Neural cell (in vitro differentiated cells): Measurements from ENCODE around the gene RABL6. TPM values are rescaled to one million over a fixed set of nuclear protein-coding genes. Genes with fewer than 3 reads are reported as not detected.
"Not testable (repeated sequence)": the region's sequence is repeated elsewhere in the genome, so short reads cannot be mapped to it uniquely, and the experiment has no call there.

Experiments
- H2AFZ ChIP-seq: fragments of 200-600, 300-800 bp; sonication (generic), shearing (Covaris generic); 2 replicates; pipeline ENCODE4 v1.6.0; 2014; ENCODE audit warnings: low read depth, mild to moderate bottlenecking, antibody characterized with exemption, low read length, moderate library complexity
- H3F3A ChIP-seq: fragments of 200-600 bp; shearing (Covaris generic); 2 replicates; pipeline ENCODE4 v1.6.1; 2016; ENCODE audit warnings: mild to moderate bottlenecking, moderate library complexity, mixed read lengths, antibody characterized with exemption, low read length; ENCODE audit not compliant: insufficient read depth, poor library complexity, severe bottlenecking
- H3K27ac ChIP-seq: fragments of 200-600, 300-800 bp; sonication (generic), shearing (Covaris generic); 2 replicates; pipeline ENCODE4 v1.5.1; 2014; ENCODE audit warnings: mild to moderate bottlenecking, low read length, moderate library complexity
- H3K27me3 ChIP-seq: fragments of 300-800, 200-600 bp; sonication (generic), shearing (Covaris generic); 2 replicates; pipeline ENCODE4 v1.6.0; 2014; ENCODE audit warnings: mild to moderate bottlenecking, low read depth, low read length, moderate library complexity; ENCODE audit not compliant: insufficient read depth
- H3K36me3 ChIP-seq: fragments of 300-800, 200-600 bp; sonication (generic), shearing (Covaris generic); 2 replicates; pipeline ENCODE4 v1.5.1; 2014; ENCODE audit warnings: mild to moderate bottlenecking, antibody characterized with exemption, low read length, moderate library complexity; ENCODE audit not compliant: insufficient read depth
- H3K4me2 ChIP-seq: fragments of 300-800, 200-600 bp; sonication (generic), shearing (Covaris generic); 2 replicates; pipeline ENCODE4 v1.6.0; 2014; ENCODE audit warnings: mild to moderate bottlenecking, low read length
- H3K4me3 ChIP-seq: fragments of 300-800, 200-600 bp; sonication (generic), shearing (Covaris generic); 2 replicates; pipeline ENCODE4 v1.5.1; 2014; ENCODE audit warnings: mild to moderate bottlenecking, low read length, moderate library complexity
- H3K79me2 ChIP-seq: fragments of 200-600 bp; shearing (Covaris generic); replicated peaks from 2 replicates; pipeline ENCODE4 v1.6.0; 2014; ENCODE audit warnings: mild to moderate bottlenecking, low read length, moderate library complexity; ENCODE audit not compliant: insufficient read depth
- H3K9ac ChIP-seq: fragments of 300-800, 200-600 bp; sonication (generic), shearing (Covaris generic); 2 replicates; pipeline ENCODE4 v1.6.1; 2016; ENCODE audit warnings: mild to moderate bottlenecking, low read length, mixed read lengths
- H3K9me2 ChIP-seq: fragments of 200-600 bp; shearing (Covaris generic); 2 replicates; pipeline ENCODE4 v1.6.1; 2016; ENCODE audit warnings: mild to moderate bottlenecking, low read length, mixed read lengths; ENCODE audit not compliant: insufficient read depth
- H3K9me3 ChIP-seq: fragments of 200-600, 300-800 bp; sonication (generic), shearing (Covaris generic); 2 replicates; pipeline ENCODE4 v1.6.1; 2016; ENCODE audit warnings: mild to moderate bottlenecking, mixed run types, low read length, moderate library complexity, mixed read lengths
- H4K20me1 ChIP-seq: fragments of 200-600 bp; shearing (Covaris generic); 2 replicates; pipeline ENCODE4 v1.6.1; 2016; ENCODE audit warnings: mild to moderate bottlenecking, mixed run types; ENCODE audit not compliant: insufficient read depth
- CTCF ChIP-seq: fragments of 450-650 bp; IDR thresholded peaks from 2 replicates; pipeline ENCODE4 v1.5.1; 2014; ENCODE audit warnings: antibody characterized with exemption, mild to moderate bottlenecking, moderate library complexity; ENCODE audit not compliant: poor library complexity, severe bottlenecking
- EP300 ChIP-seq: fragments of 450-650 bp; conservative IDR thresholded peaks from 2 replicates; pipeline ENCODE4 v1.6.1; 2014; ENCODE audit warnings: antibody characterized with exemption, mild to moderate bottlenecking, moderate library complexity; ENCODE audit not compliant: poor library complexity, severe bottlenecking
- EZH2 ChIP-seq: fragments of 200-600, 300-800 bp; shearing (Covaris generic), sonication (generic); IDR thresholded peaks from 2 replicates; pipeline ENCODE4 v1.6.1; 2014; ENCODE audit warnings: antibody characterized with exemption, low read length, borderline replicate concordance, mild to moderate bottlenecking; ENCODE audit not compliant: insufficient read depth, poor library complexity, severe bottlenecking
- MXI1 ChIP-seq: fragments of 450-650 bp; conservative IDR thresholded peaks from 2 replicates; pipeline ENCODE4 v1.6.1; 2014; ENCODE audit warnings: antibody characterized with exemption, mild to moderate bottlenecking; ENCODE audit not compliant: poor library complexity, severe bottlenecking
- POLR2AphosphoS5 ChIP-seq: IDR thresholded peaks from 2 replicates; pipeline ENCODE4 v1.6.1; 2012
- RAD21 ChIP-seq: fragments of 450-650 bp; conservative IDR thresholded peaks from 2 replicates; pipeline ENCODE4 v1.6.1; 2014; ENCODE audit warnings: antibody characterized with exemption, mild to moderate bottlenecking, moderate library complexity
- SMC3 ChIP-seq: fragments of 450-650 bp; conservative IDR thresholded peaks from 2 replicates; pipeline ENCODE4 v1.6.1; 2014; ENCODE audit warnings: antibody characterized with exemption, mild to moderate bottlenecking, moderate library complexity; ENCODE audit not compliant: poor library complexity
- TAF1 ChIP-seq: IDR thresholded peaks from 2 replicates; pipeline ENCODE4 v1.6.1; 2012; ENCODE audit warnings: low read depth
- polyA plus RNA-seq: library from polyadenylated mRNA; depleted of rRNA; stranded (reverse); fragments of >200 nt; gene quantifications from 2 replicates; pipeline ENCODE4 v1.2.3, GENCODE V29; 2014
- TF ChIP-seq, protein P1 (sequence below): IDR thresholded peaks from 2 replicates; pipeline ENCODE4 v1.6.1; 2012; ENCODE audit warnings: borderline replicate concordance

Gene RABL6
- polyA plus RNA-seq, 1 donor from 2014 or later = 46.4 TPM

- Histone ChIP-seq H3F3A (peaks cover 3% of the 10 kb centered on the region), H3K9ac (no peak overlapping the region), H3K4me2 (no peak overlapping the region), H3K27ac (no peak overlapping the region), H3K9me3 (no peaks in the 10 kb centered on the region), H3K36me3 (no peaks in the 10 kb centered on the region), H3K27me3 (no peaks in the 10 kb centered on the region), H3K9me2 (no peaks in the 10 kb centered on the region), H4K20me1 (no peaks in the 10 kb centered on the region), H3K79me2 (no peaks in the 10 kb centered on the region), H2AFZ (no peak overlapping the region), H3K4me3 (no peak overlapping the region)
- TF ChIP-seq EZH2 (no peak), MXI1 (no peak), RAD21 (no peak), CTCF (no peak), SMC3 (no peak), TAF1 (no peak), EP300 (no peak), POLR2AphosphoS5 (no peak)
These were observed 21.3 kb upstream of the RABL6 start for GRCh38 chr9:136786451-136786850.

- H3K36me3 ChIP-seq, H3K4me3 ChIP-seq: not testable (repeated sequence)
These were observed 20.8 kb upstream of the RABL6 start for GRCh38 chr9:136786983-136787382.

DNA sequence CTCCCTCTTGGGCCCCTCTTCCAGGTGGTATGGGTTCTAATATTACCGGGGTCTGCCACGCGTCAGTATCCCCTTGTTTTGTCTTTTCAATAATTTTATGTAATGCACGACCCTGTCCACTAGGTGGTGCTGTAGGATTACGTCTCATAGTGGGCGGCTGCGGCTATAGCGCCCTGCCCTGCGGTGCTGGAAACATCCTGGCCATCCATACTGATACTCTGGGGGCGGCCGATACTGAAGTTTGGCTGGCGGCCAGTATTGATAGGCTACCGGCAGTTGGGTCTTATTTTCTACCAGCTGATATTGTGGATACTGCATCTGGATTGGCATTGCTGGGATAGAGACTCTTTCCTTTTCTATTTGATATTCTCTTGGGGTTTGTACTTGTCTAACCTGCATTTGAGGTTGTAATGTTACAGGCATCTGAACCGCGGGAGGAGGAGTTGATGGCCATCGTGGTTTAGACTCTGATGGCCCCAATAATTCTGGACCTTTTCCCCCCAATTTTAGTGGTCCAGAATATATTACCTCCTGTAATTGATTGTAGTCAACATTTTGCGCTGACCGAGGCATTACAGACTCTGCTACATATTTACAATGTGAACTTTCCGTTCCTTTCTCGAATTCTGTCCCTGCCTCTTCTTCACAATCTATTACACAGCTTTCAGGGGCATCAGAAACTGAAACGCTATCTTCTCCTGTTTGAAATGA is 19.9 kb upstream of the RABL6 start:
- Histone ChIP-seq H3K9ac (no peak overlapping the region), H3K27ac (no peak overlapping the region), H2AFZ (no peak overlapping the region)

More at GRCh38 chr9:136786983-136787382, 20.8 kb upstream of the RABL6 start:
- not testable (repeated sequence) for H3K4me2 ChIP-seq, H3K27ac ChIP-seq, H3K9ac ChIP-seq, H3K27me3 ChIP-seq, H3F3A ChIP-seq, H4K20me1 ChIP-seq, H3K79me2 ChIP-seq, H3K9me3 ChIP-seq, H3K9me2 ChIP-seq, H2AFZ ChIP-seq

More for the DNA sequence above, 19.9 kb upstream of the RABL6 start:
- Histone ChIP-seq H3K9me2 (no peaks in the 10 kb centered on the region), H3K9me3 (no peaks in the 10 kb centered on the region), H3K27me3 (no peaks in the 10 kb centered on the region), H3K4me2 (no peak overlapping the region), H4K20me1 (no peaks in the 10 kb centered on the region), H3F3A (peaks cover 3% of the 10 kb centered on the region), H3K79me2 (no peaks in the 10 kb centered on the region), H3K36me3 (no peaks in the 10 kb centered on the region), H3K4me3 (no peak overlapping the region)
- TF ChIP-seq POLR2AphosphoS5 (no peak), SMC3 (peak; percentile 83), EZH2 (no peak), EP300 (no peak), RAD21 (peak; percentile 93), TAF1 (no peak), CTCF (peak; percentile 97)
- TF ChIP-seq, protein P1, sequence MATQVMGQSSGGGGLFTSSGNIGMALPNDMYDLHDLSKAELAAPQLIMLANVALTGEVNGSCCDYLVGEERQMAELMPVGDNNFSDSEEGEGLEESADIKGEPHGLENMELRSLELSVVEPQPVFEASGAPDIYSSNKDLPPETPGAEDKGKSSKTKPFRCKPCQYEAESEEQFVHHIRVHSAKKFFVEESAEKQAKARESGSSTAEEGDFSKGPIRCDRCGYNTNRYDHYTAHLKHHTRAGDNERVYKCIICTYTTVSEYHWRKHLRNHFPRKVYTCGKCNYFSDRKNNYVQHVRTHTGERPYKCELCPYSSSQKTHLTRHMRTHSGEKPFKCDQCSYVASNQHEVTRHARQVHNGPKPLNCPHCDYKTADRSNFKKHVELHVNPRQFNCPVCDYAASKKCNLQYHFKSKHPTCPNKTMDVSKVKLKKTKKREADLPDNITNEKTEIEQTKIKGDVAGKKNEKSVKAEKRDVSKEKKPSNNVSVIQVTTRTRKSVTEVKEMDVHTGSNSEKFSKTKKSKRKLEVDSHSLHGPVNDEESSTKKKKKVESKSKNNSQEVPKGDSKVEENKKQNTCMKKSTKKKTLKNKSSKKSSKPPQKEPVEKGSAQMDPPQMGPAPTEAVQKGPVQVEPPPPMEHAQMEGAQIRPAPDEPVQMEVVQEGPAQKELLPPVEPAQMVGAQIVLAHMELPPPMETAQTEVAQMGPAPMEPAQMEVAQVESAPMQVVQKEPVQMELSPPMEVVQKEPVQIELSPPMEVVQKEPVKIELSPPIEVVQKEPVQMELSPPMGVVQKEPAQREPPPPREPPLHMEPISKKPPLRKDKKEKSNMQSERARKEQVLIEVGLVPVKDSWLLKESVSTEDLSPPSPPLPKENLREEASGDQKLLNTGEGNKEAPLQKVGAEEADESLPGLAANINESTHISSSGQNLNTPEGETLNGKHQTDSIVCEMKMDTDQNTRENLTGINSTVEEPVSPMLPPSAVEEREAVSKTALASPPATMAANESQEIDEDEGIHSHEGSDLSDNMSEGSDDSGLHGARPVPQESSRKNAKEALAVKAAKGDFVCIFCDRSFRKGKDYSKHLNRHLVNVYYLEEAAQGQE = no peak
